GM12878 (cell line): ENCODE results near the gene ZNF775. TPM values are rescaled to one million over a fixed set of nuclear protein-coding genes. Genes with fewer than 3 reads are reported as not detected.
A peak's percentile ranks its signal among the peaks of the same experiment; 100 is the strongest.

Experiments used
- ATAC-seq: fragments of 200-7000 bp; cut with Tn5 transposase; 3 replicates; pipeline ENCODE4 v1.9.1; 2020; ENCODE audit warnings: mild to moderate bottlenecking, moderate library complexity
- BruUV-seq: library from RNA; stranded (reverse); fragments of 400-500 nt; replicated peaks from 2 replicates; lab custom pipeline; 2021; lab: Mats Ljungman, UMichigan
- CTCF ChIA-PET: fragments of 300-600 bp; sonication (Branson Sonifier 250); formaldehyde crosslinking; extraction: SDS; loops from one replicate; lab custom pipeline; 2021; ENCODE audit warnings: inconsistent platforms; lab: Yijun Ruan, JAX
- POLR2A ChIA-PET: fragments of 350-600 bp; formaldehyde crosslinking; extraction: SDS; loops from one replicate; lab custom pipeline; 2021; ENCODE audit warnings: inconsistent platforms; lab: Charles Lee
- RAD21 ChIA-PET: fragments of 300-600 bp; sonication (Branson Sonifier 250); formaldehyde crosslinking; loops from one replicate; lab custom pipeline; 2023; ENCODE audit warnings: antibody characterized with exemption; ENCODE audit not compliant: unreplicated experiment; lab: Charles Lee
- SMC1A ChIA-PET: fragments of 300-600 bp; sonication (Branson Sonifier 250); formaldehyde crosslinking; loops from one replicate; lab custom pipeline; 2023; ENCODE audit not compliant: unreplicated experiment, uncharacterized antibody; lab: Charles Lee
- DNase-seq: peaks from one replicate; pipeline ENCODE4 v3.0.0-alpha.2; 2011; ENCODE audit warnings: low read depth, low spot score
- FAIRE-seq: peaks from 3 replicates; lab custom pipeline; 2011; peaks lifted over from hg19 to GRCh38; lab: Jason Lieb, UNC
- H2AFZ ChIP-seq: 2 replicates; pipeline ENCODE4 v1.6.0; 2011; ENCODE audit warnings: low read depth, low read length, control low read depth; ENCODE audit not compliant: control insufficient read depth
- H3K27ac ChIP-seq: 2 replicates; pipeline ENCODE4 v1.5.1; 2011; ENCODE audit warnings: control low read depth; ENCODE audit not compliant: control insufficient read depth, insufficient read depth
- H3K27me3 ChIP-seq, 2 experiments: replicated peaks in 1 of 2; 2 replicates each; pipeline versions ENCODE4 v1.6.0 to v1.6.1; 2011; ENCODE audit warnings: low read length in 1 of 2; ENCODE audit not compliant: control insufficient read depth in 2 of 2, insufficient read depth in 2 of 2
- H3K36me3 ChIP-seq, 2 experiments: 2 replicates each; pipeline ENCODE4 v1.5.1; 2011; ENCODE audit warnings: low read length in 1 of 2; ENCODE audit not compliant: control insufficient read depth in 2 of 2, insufficient read depth in 2 of 2
- H3K4me1 ChIP-seq: 2 replicates; pipeline ENCODE4 v1.6.1; 2011; ENCODE audit warnings: mild to moderate bottlenecking, low read length, moderate library complexity, mixed read lengths; ENCODE audit not compliant: control insufficient read depth, insufficient read depth
- H3K4me2 ChIP-seq: 2 replicates; pipeline ENCODE4 v1.6.0; 2011; ENCODE audit warnings: control low read depth; ENCODE audit not compliant: control insufficient read depth, insufficient read depth
- H3K4me3 ChIP-seq: fragments of 200-600 bp; sonication (generic); 2 replicates; pipeline ENCODE4 v1.5.1; 2016
- H3K79me2 ChIP-seq: 2 replicates; pipeline ENCODE4 v1.6.0; 2011; ENCODE audit warnings: low read length; ENCODE audit not compliant: control insufficient read depth, insufficient read depth
- H3K9ac ChIP-seq: 2 replicates; pipeline ENCODE4 v1.8.0; 2011; ENCODE audit warnings: low read length, control low read depth, mixed read lengths; ENCODE audit not compliant: control insufficient read depth, insufficient read depth
- H3K9me3 ChIP-seq: replicated peaks from 3 replicates; pipeline ENCODE4 v1.5.1; 2011; ENCODE audit warnings: mild to moderate bottlenecking, low read length; ENCODE audit not compliant: control insufficient read depth, insufficient read depth
- H4K20me1 ChIP-seq: 2 replicates; pipeline ENCODE4 v1.6.0; 2011; ENCODE audit not compliant: control insufficient read depth, insufficient read depth
- ASH2L ChIP-seq: fragments of 300-600, 200-600 bp; sonication (generic); IDR thresholded peaks from 2 replicates; pipeline ENCODE4 v1.6.1; 2017; ENCODE audit warnings: low read depth, mild to moderate bottlenecking, borderline replicate concordance
- EGR1 ChIP-seq, 2 experiments: IDR thresholded peaks; 1 replicate in 1 of 2; 2 replicates in 1 of 2; pipeline ENCODE4 v1.6.1; 2011 to 2012; ENCODE audit warnings: low read depth in 2 of 2, low read length in 2 of 2, borderline replicate concordance in 1 of 2, mild to moderate bottlenecking in 1 of 2, moderate library complexity in 1 of 2
- FOS ChIP-seq: IDR thresholded peaks from 3 replicates; pipeline ENCODE4 v1.6.1; 2011; ENCODE audit warnings: borderline replicate concordance; ENCODE audit not compliant: insufficient read length; ENCODE audit errors: extremely low read depth
- IKZF1 ChIP-seq: fragments of 450-650 bp; conservative IDR thresholded peaks from 2 replicates; pipeline ENCODE4 v1.6.1; 2017; ENCODE audit warnings: antibody characterized with exemption, mild to moderate bottlenecking
- NFXL1 ChIP-seq: fragments of 450-650 bp; IDR thresholded peaks from 2 replicates; pipeline ENCODE4 v1.6.1; 2017; ENCODE audit warnings: antibody characterized with exemption, mild to moderate bottlenecking, borderline replicate concordance
- NFYB ChIP-seq: IDR thresholded peaks from 2 replicates; pipeline ENCODE4 v1.6.1; 2011; ENCODE audit warnings: low read depth, mild to moderate bottlenecking, low read length, improper control_type of control experiment, moderate library complexity; ENCODE audit not compliant: insufficient read depth
- PAX8 ChIP-seq: fragments of 450-650 bp; IDR thresholded peaks from 2 replicates; pipeline ENCODE4 v1.6.1; 2017; ENCODE audit warnings: mild to moderate bottlenecking, moderate library complexity
- RELA ChIP-seq: fragments of 450-650 bp; IDR thresholded peaks from 2 replicates; pipeline ENCODE4 v1.8.0; 2014; ENCODE audit warnings: borderline replicate concordance; ENCODE audit not compliant: partially characterized antibody
- RUNX3 ChIP-seq: IDR thresholded peaks from 2 replicates; pipeline ENCODE4 v1.6.1; 2012; ENCODE audit warnings: low read length, inconsistent platforms
- SRF ChIP-seq, 2 experiments: IDR thresholded peaks; 2 replicates each; pipeline ENCODE4 v1.6.1; 2011; ENCODE audit warnings: low read depth in 2 of 2, low read length in 2 of 2, mild to moderate bottlenecking in 1 of 2, moderate library complexity in 1 of 2
- TARDBP ChIP-seq: IDR thresholded peaks from 2 replicates; pipeline ENCODE4 v1.6.1; 2016; ENCODE audit warnings: borderline replicate concordance
- TCF3 ChIP-seq: IDR thresholded peaks from 2 replicates; pipeline ENCODE4 v1.6.1; 2012; ENCODE audit warnings: low read depth, mild to moderate bottlenecking, low read length, borderline replicate concordance; ENCODE audit not compliant: insufficient read depth
- ZNF217 ChIP-seq: fragments of 450-650 bp; IDR thresholded peaks from 2 replicates; pipeline ENCODE4 v1.6.1; 2017; ENCODE audit warnings: antibody characterized with exemption, mild to moderate bottlenecking
- WGBS: methylation state at CpG from one replicate; pipeline ENCODE4 v1.1.6; 2016; ENCODE audit warnings: low lambda C conversion rate; ENCODE audit not compliant: insufficient replicate concordance, insufficient coverage; ENCODE audit errors: missing lambda C conversion rate; 5-methylcytosine and 5-hydroxymethylcytosine counted together
- in situ Hi-C: fragments of 300-500 bp; cut with MboI; formaldehyde crosslinking; loops from 9 replicates; pipeline ENCODE4 v1.14.3; 2018; ENCODE audit warnings: mixed read lengths
- intact Hi-C: fragments of 100-400 bp; cut with micrococcal nuclease; formaldehyde crosslinking; loops from one replicate; pipeline ENCODE4 v1.14.2; 2022; ENCODE audit not compliant: unreplicated experiment
- polyA plus RNA-seq, 11 experiments: library from polyadenylated mRNA; depleted of rRNA in 4 of 11; unstranded in 6 of 11; stranded (reverse) in 5 of 11; fragments of >200 nt; fragmentation: Nextera tagmentation in 4 of 11; fragmentation: Illumina TruSeq in 1 of 11; extraction: Ambion mirVana in 4 of 11; extraction: Trizol in 1 of 11; gene quantifications; 1 replicate in 1 of 11; 2 replicates in 10 of 11; pipeline versions ENCODE4 v1.2.1 to v1.2.3, GENCODE V29; 2011 to 2016; ENCODE audit warnings: inconsistent platforms in 2 of 11, missing spikeins in 2 of 11, low read depth in 1 of 11
- total RNA-seq, 4 experiments: library from RNA; depleted of rRNA in 3 of 4; stranded (reverse); fragments of >200 nt in 3 of 4; fragmentation: Illumina TruSeq in 1 of 4; extraction: Trizol in 1 of 4; gene quantifications; 2 replicates each; pipeline versions ENCODE4 v1.2.1 to v1.2.3, GENCODE V29; 2013 to 2021
- TF ChIP-seq, protein P1 (sequence below): fragments of 450-650 bp; IDR thresholded peaks from 2 replicates; pipeline ENCODE4 v1.6.1; 2017; ENCODE audit warnings: low read depth, mild to moderate bottlenecking, moderate library complexity

The ZNF775 gene
- total and polyA plus RNA-seq, 10 of the 15 experiments (the other 5 are each of a cell fraction or from before 2014, with no cell fraction given): 0.05 to 14.3 (median 2.1) TPM

- TF ChIP-seq NFXL1: no peak
- 0 out of 2 replicates have a peak, but pooled peaks have one; percentile 19 for TF ChIP-seq ZNF217
- TF ChIP-seq NFYB: no peak
- TF ChIP-seq FOS: no peak
- TF ChIP-seq PAX8: no peak
- no peak for TF ChIP-seq EGR1 (IDR thresholded peaks at IDR 0.05; ENCODE audit: borderline replicate concordance in 1 of 2, low read depth in 2 of 2, low read length in 2 of 2)
Measured at GRCh38 chr7:150363872-150364271, 15.3 kb upstream of the ZNF775 start (continued).

DNA sequence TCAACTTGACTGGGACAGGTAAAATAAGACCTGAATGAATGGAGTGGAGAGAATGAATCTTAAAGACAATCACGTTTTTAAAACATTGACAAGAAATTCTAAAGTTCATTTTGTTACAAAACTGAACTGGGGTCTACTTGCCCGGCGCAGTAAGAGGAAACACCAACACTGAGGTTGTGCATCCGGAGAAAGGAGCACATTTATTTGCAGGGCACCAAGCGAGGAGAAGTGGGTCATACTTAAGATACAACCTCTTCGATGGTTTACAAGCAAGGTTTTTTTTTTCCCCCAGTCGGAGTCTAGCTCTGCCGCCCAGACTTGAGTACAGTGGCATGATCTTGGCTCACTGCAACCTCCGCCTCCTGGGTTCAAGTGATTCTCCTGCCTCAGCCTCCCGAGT is 13.9 kb upstream of the ZNF775 start:
- no TSS peak for BruUV-seq
- Histone ChIP-seq H3K27ac (no peak overlapping the region), H2AFZ (no peak overlapping the region), H3K4me3 (no peak overlapping the region), H3K9me3 (no peaks in the 10 kb centered on the region)
- no peak for FAIRE-seq
- no peak for TF ChIP-seq TARDBP
- TF ChIP-seq, protein P1, sequence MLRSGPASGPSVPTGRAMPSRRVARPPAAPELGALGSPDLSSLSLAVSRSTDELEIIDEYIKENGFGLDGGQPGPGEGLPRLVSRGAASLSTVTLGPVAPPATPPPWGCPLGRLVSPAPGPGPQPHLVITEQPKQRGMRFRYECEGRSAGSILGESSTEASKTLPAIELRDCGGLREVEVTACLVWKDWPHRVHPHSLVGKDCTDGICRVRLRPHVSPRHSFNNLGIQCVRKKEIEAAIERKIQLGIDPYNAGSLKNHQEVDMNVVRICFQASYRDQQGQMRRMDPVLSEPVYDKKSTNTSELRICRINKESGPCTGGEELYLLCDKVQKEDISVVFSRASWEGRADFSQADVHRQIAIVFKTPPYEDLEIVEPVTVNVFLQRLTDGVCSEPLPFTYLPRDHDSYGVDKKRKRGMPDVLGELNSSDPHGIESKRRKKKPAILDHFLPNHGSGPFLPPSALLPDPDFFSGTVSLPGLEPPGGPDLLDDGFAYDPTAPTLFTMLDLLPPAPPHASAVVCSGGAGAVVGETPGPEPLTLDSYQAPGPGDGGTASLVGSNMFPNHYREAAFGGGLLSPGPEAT: no peak
- no peak for TF ChIP-seq ASH2L
- no peak for TF ChIP-seq RUNX3
- TF ChIP-seq IKZF1: no peak
- TF ChIP-seq TCF3: no peak
- TF ChIP-seq RELA: no peak
- no peak for TF ChIP-seq SRF (IDR thresholded peaks at IDR 0.05; ENCODE audit: low read depth in 2 of 2, low read length in 2 of 2)
- TF ChIP-seq, all 136 proteins: peak for 0
- RAD21 ChIA-PET: interaction anchor here (0.9 to 3.6 kb wide), 5 partner anchors 9 to 69 kb away, joined by 3 to 33 read pairs (median 5); a partner anchor contains a TSS
- Histone ChIP-seq H3K27me3 (no peaks in the 10 kb centered on the region), H3K4me2 (no peak overlapping the region), H3K4me1 (peaks cover 28% of the 10 kb centered on the region), H3K9ac (no peak overlapping the region), H3K36me3 (peaks cover 0 to 6% of the 10 kb centered on the region in 2 experiments; a peak in 3 of 4 replicates), H3K79me2 (peaks cover 26% of the 10 kb centered on the region), H4K20me1 (no peaks in the 10 kb centered on the region)
- in situ Hi-C loops: no loop called here
- DNase-seq (no peak), ATAC-seq (no peak)
- intact Hi-C loops: no loop called here
- POLR2A ChIA-PET: interaction anchor here (1.2 to 2.8 kb wide), 3 partner anchors 10 to 42 kb away, joined by 5 to 36 read pairs (median 11); no protein-coding TSS in a partner anchor
- CTCF ChIA-PET: interaction anchor here (1.4 to 7.7 kb wide), 6 partner anchors 8 to 68 kb away, joined by 5 to 70 read pairs (median 9); a partner anchor contains a TSS
- SMC1A ChIA-PET: interaction anchor here (0.9 to 5.6 kb wide), 6 partner anchors 8 to 41 kb away, joined by 3 to 41 read pairs (median 11); a partner anchor contains a TSS
- 94% methylated on average over 10 of the region's 10 CpGs for WGBS
